ENCODE measurements around the gene RMRP. TPM values are rescaled to one million over a fixed set of nuclear protein-coding genes. Genes with fewer than 3 reads are reported as not detected.

The RMRP gene
- total RNA-seq, 2 donors from 2014 or later, result 1,879 to 13,864 TPM

- no peaks in the 10 kb centered on the region for H3K27me3 ChIP-seq (replicated peaks; ENCODE audit: insufficient read depth)
- H3K4me3 ChIP-seq, result no peak overlapping the region
- no peak for DNase-seq (ENCODE audit: low spot score)
- intact Hi-C loops (cut with DNase I), result no loop called here
- H3K27ac ChIP-seq, result no peak overlapping the region
- H3K36me3 ChIP-seq, result peaks cover 2 to 5% of the 10 kb centered on the region in 2 donors
- no peaks in the 10 kb centered on the region for H3K9me3 ChIP-seq
- WGBS, result 19% methylated on average over 8 of the region's 8 CpGs
- TF ChIP-seq POLR2AphosphoS5 (IDR thresholded peaks at IDR 0.05) (no peak), POLR2A (IDR thresholded peaks at IDR 0.05) (no peak), CTCF (IDR thresholded peaks at IDR 0.05) (peak in 2 of 4 experiments; percentile 41 to 51)
- peaks cover 8% of the 10 kb centered on the region for H3K4me1 ChIP-seq (replicated peaks)
Measured at GRCh38 chr9:35611230-35611797, 46.5 kb downstream of the RMRP start.

GRCh38 chr9:35609820-35610163 is 48.0 kb downstream of the RMRP start:
- intact Hi-C loops (cut with DNase I), result loop anchor here (5.0 to 10.0 kb wide), 3 partner anchors 38 to 495 kb away; partner anchors contain the start of gene ATOSB
- H3K9me3 ChIP-seq, result no peaks in the 10 kb centered on the region
- peaks cover 13% of the 10 kb centered on the region for H3K4me1 ChIP-seq (replicated peaks)
- H3K27ac ChIP-seq, result no peak overlapping the region
- DNase-seq (ENCODE audit: low spot score), result no peak
- H3K4me3 ChIP-seq, result no peak overlapping the region
- H3K36me3 ChIP-seq, result peaks cover 2 to 5% of the 10 kb centered on the region in 2 donors
- TF ChIP-seq POLR2AphosphoS5 (IDR thresholded peaks at IDR 0.05) (no peak), CTCF (IDR thresholded peaks at IDR 0.05) (no peak), POLR2A (IDR thresholded peaks at IDR 0.05) (no peak)
- H3K27me3 ChIP-seq (replicated peaks; ENCODE audit: insufficient read depth), result no peaks in the 10 kb centered on the region
- WGBS, result 70% methylated on average over 13 of the region's 13 CpGs

- intact Hi-C loops (cut with DNase I), result loop anchor here (5.0 to 10.0 kb wide), 3 partner anchors 38 to 494 kb away; partner anchors contain the start of gene ATOSB
- Histone ChIP-seq H3K4me1 (replicated peaks) (peaks cover 13% of the 10 kb centered on the region), H3K36me3 (peaks cover 2 to 5% of the 10 kb centered on the region in 2 donors), H3K4me3 (no peak overlapping the region), H3K27ac (no peak overlapping the region), H3K9me3 (no peaks in the 10 kb centered on the region), H3K27me3 (replicated peaks; ENCODE audit: insufficient read depth) (no peaks in the 10 kb centered on the region)
- TF ChIP-seq POLR2A (IDR thresholded peaks at IDR 0.05) (no peak), CTCF (IDR thresholded peaks at IDR 0.05) (no peak)
- WGBS, result 82% methylated on average over 26 of the region's 31 CpGs
- no peak for DNase-seq (ENCODE audit: low spot score)
Measured at GRCh38 chr9:35609001-35609819, 48.6 kb downstream of the RMRP start.

GRCh38 chr9:35608221-35608620 is 49.6 kb downstream of the RMRP start:
- Histone ChIP-seq H3K4me3 (no peak overlapping the region), H3K9me3 (no peaks in the 10 kb centered on the region), H3K27ac (no peak overlapping the region), H3K27me3 (replicated peaks; ENCODE audit: insufficient read depth) (no peaks in the 10 kb centered on the region), H3K36me3 (peaks cover 2 to 5% of the 10 kb centered on the region in 2 donors), H3K4me1 (replicated peaks) (peaks cover 13% of the 10 kb centered on the region)
- TF ChIP-seq POLR2A (IDR thresholded peaks at IDR 0.05) (no peak), POLR2AphosphoS5 (IDR thresholded peaks at IDR 0.05) (no peak), CTCF (IDR thresholded peaks at IDR 0.05) (no peak)
- no peak for DNase-seq (ENCODE audit: low spot score)
- intact Hi-C loops (cut with DNase I), result loop anchor here (5.0 to 10.0 kb wide), 3 partner anchors 39 to 493 kb away; partner anchors contain the start of gene ATOSB
- 87% methylated on average over 7 of the region's 7 CpGs for WGBS

Small RNA genes lying within 50 kb of the gene (microRNA-seq; reads per million reads assigned to microRNA genes)
- 1.8 reads per million, percentile 24 among the genes with 10 or more reads in this experiment for gene MIR4667

Small RNA genes lying within 50 kb of the gene (small RNA-seq; reads per million reads assigned to genes)
- gene MIR4667 (0 reads per million in 2 donors), gene RMRP (0 reads per million in 2 donors), gene RN7SL22P (0 reads per million in 2 donors)

Other genes starting within 250 kb of the RMRP start
- 10 to 100 TPM; 13.6 to 33.1 TPM for gene RUSC2, start 167.9 kb downstream of the RMRP start, total RNA-seq
- 10 to 100 TPM; 40.2 to 67.3 TPM for gene TESK1, start 52.8 kb downstream of the RMRP start, total RNA-seq
- gene CD72, start 39.6 kb downstream of the RMRP start, total RNA-seq, result 1 to 10 TPM; 3.0 to 3.2 TPM
- under 1 TPM; 0.18 to 0.68 TPM for gene SIT1, start 7.1 kb downstream of the RMRP start, total RNA-seq
- 10 to 100 TPM; 22.8 to 26.2 TPM for gene CCDC107, start 273 bp upstream of the RMRP start, total RNA-seq
- 1 to 10 TPM; 1.1 to 1.8 TPM for gene ARHGEF39, start 7.2 kb upstream of the RMRP start, total RNA-seq
- gene CA9, start 15.9 kb upstream of the RMRP start, total RNA-seq, result not detected
- gene TPM2, start 31.9 kb upstream of the RMRP start, total RNA-seq, result 1,000 to 10,000 TPM; 1,037 to 1,042 TPM
- gene TLN1, start 74.2 kb upstream of the RMRP start, total RNA-seq, result 100 to 1,000 TPM; 167 to 315 TPM
- gene CREB3, start 74.6 kb upstream of the RMRP start, total RNA-seq, result 100 to 1,000 TPM in 1 of 2 donors, 10 to 100 TPM in 1; 60.9 to 120 TPM
- gene GBA2, start 91.2 kb upstream of the RMRP start, total RNA-seq, result 10 to 100 TPM; 48.5 to 55.4 TPM
- 10 to 100 TPM; 19.4 to 30.3 TPM for gene RGP1, start 91.3 kb upstream of the RMRP start, total RNA-seq
- gene MSMP, start 96.3 kb upstream of the RMRP start, total RNA-seq, result not detected
- 10 to 100 TPM; 17.3 to 33.2 TPM for gene NPR2, start 133.6 kb upstream of the RMRP start, total RNA-seq
- gene SPAG8, start 154.2 kb upstream of the RMRP start, total RNA-seq, result 1 to 10 TPM in 1 of 2 donors, under 1 TPM in 1; 0.68 to 9.2 TPM
- 10 to 100 TPM; 38.6 to 39.7 TPM for gene HINT2, start 157.0 kb upstream of the RMRP start, total RNA-seq
- gene FAM221B, start 170.7 kb upstream of the RMRP start, total RNA-seq, result 1 to 10 TPM in 1 of 2 donors, under 1 TPM in 1; 0.46 to 5.1 TPM
- 10 to 100 TPM; 15.8 to 25.9 TPM for gene TMEM8B, start 171.2 kb upstream of the RMRP start, total RNA-seq
- gene OR13J1, start 212.4 kb upstream of the RMRP start, total RNA-seq, result not detected
- gene HRCT1, start 248.2 kb upstream of the RMRP start, total RNA-seq, result 1 to 10 TPM; 1.3 to 1.5 TPM

Data from prostate gland (tissue), 2 donors.